H4 (cell line): ENCODE measurements around the gene ADGRB2. TPM values are rescaled to one million over a fixed set of nuclear protein-coding genes. Genes with fewer than 3 reads are reported as not detected.

ENCODE experiments used
- DNase-seq: peaks from one replicate; pipeline ENCODE4 v3.0.0-alpha.2; 2015; ENCODE audit warnings: low spot score
- total RNA-seq: library from RNA; depleted of rRNA; stranded (reverse); fragments of >200 nt; shearing (Covaris generic); gene quantifications from 2 replicates; pipeline ENCODE4 v1.2.3, GENCODE V29; 2014

ADGRB2 gene
- total RNA-seq, 1 experiment from 2014 or later, result 3.5 TPM

GRCh38 chr1:31795801-31796621, 31.9 kb upstream of the ADGRB2 start:
- DNase-seq, result peak; percentile 81

GRCh38 chr1:31795096-31795675, 31.0 kb upstream of the ADGRB2 start:
- no peak for DNase-seq

- no peak for DNase-seq
These were observed 29.6 kb upstream of the ADGRB2 start for GRCh38 chr1:31793586-31794285.

- DNase-seq, result no peak
These were observed 28.9 kb upstream of the ADGRB2 start for GRCh38 chr1:31793086-31793485.

GRCh38 chr1:31792541-31792940, 28.4 kb upstream of the ADGRB2 start:
- no peak for DNase-seq

GRCh38 chr1:31792116-31792515, 28.0 kb upstream of the ADGRB2 start:
- no peak for DNase-seq

- no peak for DNase-seq
These were observed 27.2 kb upstream of the ADGRB2 start for GRCh38 chr1:31791131-31791858.

- DNase-seq, result no peak
These were observed 26.5 kb upstream of the ADGRB2 start for GRCh38 chr1:31790641-31791091.

GRCh38 chr1:31790140-31790539, 26.0 kb upstream of the ADGRB2 start:
- no peak for DNase-seq

- DNase-seq, result peak; percentile 86
These were observed 25.3 kb upstream of the ADGRB2 start for GRCh38 chr1:31789259-31790065.

GRCh38 chr1:31788825-31789256, 24.7 kb upstream of the ADGRB2 start:
- DNase-seq, result peak; percentile 46

GRCh38 chr1:31788138-31788824, 24.1 kb upstream of the ADGRB2 start:
- peak; percentile 84 for DNase-seq

GRCh38 chr1:31787786-31788137, 23.6 kb upstream of the ADGRB2 start:
- DNase-seq, result no peak

GRCh38 chr1:31787261-31787660, 23.1 kb upstream of the ADGRB2 start:
- DNase-seq, result no peak

GRCh38 chr1:31786366-31787060, 22.4 kb upstream of the ADGRB2 start:
- DNase-seq, result no peak

- DNase-seq, result no peak
These were observed 21.8 kb upstream of the ADGRB2 start for GRCh38 chr1:31785947-31786290.

- no peak for DNase-seq
These were observed 21.1 kb upstream of the ADGRB2 start for GRCh38 chr1:31785020-31785946.

GRCh38 chr1:31784356-31785019, 20.3 kb upstream of the ADGRB2 start:
- no peak for DNase-seq
